Smooth muscle cell (in vitro differentiated cells): Measurements from ENCODE around the gene GORAB. TPM values are rescaled to one million over a fixed set of nuclear protein-coding genes. Genes with fewer than 3 reads are reported as not detected.
A peak's percentile ranks its signal among the peaks of the same experiment; 100 is the strongest.

ENCODE experiments used
- DNase-seq: peaks from one replicate; lab custom pipeline; 2025; ENCODE audit not compliant: unreplicated experiment; lab: John Stamatoyannopoulos, UW
- H2AFZ ChIP-seq: fragments of 200-600 bp; sonication (generic); 2 replicates; pipeline ENCODE4 v1.6.0; 2016; ENCODE audit warnings: antibody characterized with exemption, low read depth, mild to moderate bottlenecking
- H3F3A ChIP-seq: fragments of 200-600 bp; sonication (generic); 2 replicates; pipeline ENCODE4 v1.6.0; 2017; ENCODE audit warnings: antibody characterized with exemption, low read depth
- H3K27ac ChIP-seq: fragments of 200-600 bp; sonication (generic); 2 replicates; pipeline ENCODE4 v1.5.1; 2016; ENCODE audit warnings: low read depth, mild to moderate bottlenecking
- H3K27me3 ChIP-seq: fragments of 200-600 bp; sonication (generic); 2 replicates; pipeline ENCODE4 v1.6.1; 2016; ENCODE audit warnings: low read depth, mild to moderate bottlenecking
- H3K36me3 ChIP-seq: fragments of 200-600 bp; sonication (generic); 2 replicates; pipeline ENCODE4 v1.5.1; 2016; ENCODE audit warnings: low read depth
- H3K4me1 ChIP-seq: fragments of 200-600 bp; sonication (generic); 2 replicates; pipeline ENCODE4 v1.5.1; 2016; ENCODE audit warnings: low read depth
- H3K4me2 ChIP-seq: fragments of 200-600 bp; sonication (generic); 2 replicates; pipeline ENCODE4 v1.6.0; 2016; ENCODE audit warnings: mild to moderate bottlenecking
- H3K4me3 ChIP-seq: fragments of 200-600 bp; sonication (generic); 2 replicates; pipeline ENCODE4 v1.5.1; 2016; ENCODE audit warnings: mild to moderate bottlenecking
- H3K79me2 ChIP-seq: fragments of 200-600 bp; sonication (generic); 2 replicates; pipeline ENCODE4 v1.6.0; 2016; ENCODE audit warnings: low read depth, mild to moderate bottlenecking
- H3K9ac ChIP-seq: fragments of 200-600 bp; sonication (generic); 2 replicates; pipeline ENCODE4 v1.6.0; 2016; ENCODE audit warnings: low read depth
- H3K9me3 ChIP-seq: fragments of 200-600 bp; sonication (generic); replicated peaks from 2 replicates; pipeline ENCODE4 v1.5.1; 2016; ENCODE audit warnings: low read depth
- H4K20me1 ChIP-seq: fragments of 200-600 bp; sonication (generic); 2 replicates; pipeline ENCODE4 v1.6.0; 2016; ENCODE audit warnings: low read depth
- WGBS: methylation state at CpG from one replicate; pipeline ENCODE4 v1.1.7; 2016; ENCODE audit warnings: low lambda C conversion rate; 5-methylcytosine and 5-hydroxymethylcytosine counted together
- polyA plus RNA-seq: library from polyadenylated mRNA; unstranded; fragments of >200 nt; fragmentation: Nextera tagmentation; extraction: Ambion mirVana; gene quantifications from 2 replicates; pipeline ENCODE4 v1.2.1, GENCODE V29; 2016
- total RNA-seq: library from RNA; depleted of rRNA; stranded (reverse); fragments of >200 nt; gene quantifications from 2 replicates; pipeline ENCODE4 v1.2.3, GENCODE V29; 2014
- TF ChIP-seq, protein P1 (sequence below): fragments of 200-600 bp; sonication (generic); IDR thresholded peaks from 2 replicates; pipeline ENCODE4 v1.5.1; 2017; ENCODE audit warnings: borderline replicate concordance, mild to moderate bottlenecking, antibody characterized with exemption; ENCODE audit not compliant: insufficient read depth, poor library complexity, severe bottlenecking

GORAB gene
- total and polyA plus RNA-seq, 2 experiments from 2014 or later = 5.7 to 17.6 TPM

- Histone ChIP-seq H3K27ac (no peak overlapping the region), H3K4me3 (peak overlapping the region; percentile 28), H3K36me3 (no peaks in the 10 kb centered on the region), H3K79me2 (no peaks in the 10 kb centered on the region), H4K20me1 (no peaks in the 10 kb centered on the region), H3K9ac (no peak overlapping the region), H3K4me1 (peaks cover 19% of the 10 kb centered on the region), H2AFZ (peak overlapping the region; percentile 71), H3K4me2 (peak overlapping the region; percentile 72), H3K9me3 (no peaks in the 10 kb centered on the region), H3K27me3 (no peaks in the 10 kb centered on the region), H3F3A (peaks cover 3% of the 10 kb centered on the region)
- TF ChIP-seq, protein P1, sequence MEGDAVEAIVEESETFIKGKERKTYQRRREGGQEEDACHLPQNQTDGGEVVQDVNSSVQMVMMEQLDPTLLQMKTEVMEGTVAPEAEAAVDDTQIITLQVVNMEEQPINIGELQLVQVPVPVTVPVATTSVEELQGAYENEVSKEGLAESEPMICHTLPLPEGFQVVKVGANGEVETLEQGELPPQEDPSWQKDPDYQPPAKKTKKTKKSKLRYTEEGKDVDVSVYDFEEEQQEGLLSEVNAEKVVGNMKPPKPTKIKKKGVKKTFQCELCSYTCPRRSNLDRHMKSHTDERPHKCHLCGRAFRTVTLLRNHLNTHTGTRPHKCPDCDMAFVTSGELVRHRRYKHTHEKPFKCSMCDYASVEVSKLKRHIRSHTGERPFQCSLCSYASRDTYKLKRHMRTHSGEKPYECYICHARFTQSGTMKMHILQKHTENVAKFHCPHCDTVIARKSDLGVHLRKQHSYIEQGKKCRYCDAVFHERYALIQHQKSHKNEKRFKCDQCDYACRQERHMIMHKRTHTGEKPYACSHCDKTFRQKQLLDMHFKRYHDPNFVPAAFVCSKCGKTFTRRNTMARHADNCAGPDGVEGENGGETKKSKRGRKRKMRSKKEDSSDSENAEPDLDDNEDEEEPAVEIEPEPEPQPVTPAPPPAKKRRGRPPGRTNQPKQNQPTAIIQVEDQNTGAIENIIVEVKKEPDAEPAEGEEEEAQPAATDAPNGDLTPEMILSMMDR = no peak
- WGBS = 97% methylated on average over 4 of the region's 4 CpGs
- DNase-seq = no peak
These were observed 55.3 kb downstream of the GORAB start for GRCh38 chr1:170587253-170587593.

DNA sequence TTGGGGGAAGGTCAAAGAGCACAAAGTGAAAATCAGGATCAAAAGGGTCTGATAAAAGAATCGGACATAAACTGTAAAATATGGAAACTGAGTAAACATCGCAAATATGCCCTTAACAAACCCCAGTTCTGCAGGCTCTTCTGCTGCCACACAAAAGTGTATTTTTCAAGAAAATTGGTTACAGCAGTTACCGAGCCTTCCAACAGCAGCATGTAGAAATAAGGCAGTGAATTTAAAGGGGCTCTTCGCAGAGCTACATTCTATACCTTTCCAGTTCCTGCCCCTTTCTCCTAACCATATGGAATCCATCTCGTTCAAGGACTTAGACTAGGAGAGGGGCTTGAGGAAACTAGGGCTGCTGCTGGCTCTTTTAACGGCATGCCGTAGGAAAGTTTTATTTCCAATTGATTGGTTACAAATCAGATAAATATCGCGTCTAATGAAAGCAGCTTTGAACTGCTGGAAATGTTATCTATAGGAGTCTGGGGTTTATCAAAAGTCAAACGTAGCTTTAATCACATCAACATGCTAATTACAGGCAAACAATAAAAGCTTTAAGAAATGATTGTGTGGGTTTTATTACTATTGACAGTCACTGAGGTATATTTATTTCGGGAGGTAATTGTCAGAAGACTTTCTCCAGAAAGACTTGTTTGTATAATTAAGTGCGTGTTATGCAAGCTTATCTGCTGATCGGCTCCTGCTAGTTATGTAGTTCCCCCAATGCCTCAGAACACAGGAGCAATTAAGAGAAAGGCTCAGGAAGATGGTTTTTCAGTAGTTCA lies 59.1 kb downstream of the GORAB start:
- Histone ChIP-seq H4K20me1 (no peaks in the 10 kb centered on the region), H3K36me3 (no peaks in the 10 kb centered on the region), H3F3A (peaks cover 3% of the 10 kb centered on the region), H3K9ac (no peak overlapping the region), H3K4me2 (peak overlapping the region; percentile 71), H3K27ac (no peak overlapping the region), H3K4me3 (peak overlapping the region; percentile 30), H3K27me3 (no peaks in the 10 kb centered on the region), H2AFZ (peak overlapping the region; percentile 81), H3K4me1 (peaks cover 13% of the 10 kb centered on the region), H3K9me3 (no peaks in the 10 kb centered on the region), H3K79me2 (no peaks in the 10 kb centered on the region)
- WGBS = 29% methylated on average over 13 of the region's 13 CpGs
- no peak for DNase-seq
- TF ChIP-seq, protein P1 = no peak

GRCh38 chr1:170592591-170593111 lies 60.7 kb downstream of the GORAB start:
- no peaks in the 10 kb centered on the region for H3F3A ChIP-seq
- H3K9ac ChIP-seq = no peak overlapping the region
- H4K20me1 ChIP-seq = no peaks in the 10 kb centered on the region
- 54% methylated on average over 2 of the region's 2 CpGs for WGBS
- no peak overlapping the region for H2AFZ ChIP-seq
- H3K79me2 ChIP-seq = no peaks in the 10 kb centered on the region
- no peaks in the 10 kb centered on the region for H3K4me1 ChIP-seq
- H3K9me3 ChIP-seq = peaks cover 12% of the 10 kb centered on the region
- TF ChIP-seq, protein P1 = no peak
- no peaks in the 10 kb centered on the region for H3K36me3 ChIP-seq
- no peak overlapping the region for H3K4me2 ChIP-seq
- no peaks in the 10 kb centered on the region for H3K27me3 ChIP-seq
- no peak for DNase-seq
- H3K27ac ChIP-seq = no peak overlapping the region
- H3K4me3 ChIP-seq = no peak overlapping the region
